Astrocyte (in vitro differentiated cells and primary cell): ENCODE data around the gene MTUS2. TPM values are rescaled to one million over a fixed set of nuclear protein-coding genes. Genes with fewer than 3 reads are reported as not detected.

Experiments
- DNase-seq: peaks from one replicate; pipeline ENCODE4 v3.0.0-alpha.2; 2010; ENCODE audit warnings: low read depth
- FAIRE-seq: peaks from 2 replicates; lab custom pipeline; 2011; peaks lifted over from hg19 to GRCh38; lab: Jason Lieb, UNC
- H2AFZ ChIP-seq: 2 replicates; pipeline ENCODE4 v1.6.0; 2012; ENCODE audit warnings: low read depth, low read length, inconsistent platforms
- H3K27ac ChIP-seq: 2 replicates; pipeline ENCODE4 v1.5.1; 2011; ENCODE audit warnings: low read depth, low read length, inconsistent platforms
- H3K27me3 ChIP-seq: 2 replicates; pipeline ENCODE4 v1.6.0; 2011; ENCODE audit warnings: low read length, inconsistent platforms; ENCODE audit not compliant: insufficient read depth
- H3K36me3 ChIP-seq: 2 replicates; pipeline ENCODE4 v1.5.1; 2011; ENCODE audit warnings: low read length, inconsistent platforms; ENCODE audit not compliant: insufficient read depth
- H3K4me1 ChIP-seq: 2 replicates; pipeline ENCODE4 v1.5.1; 2011; ENCODE audit warnings: low read length, inconsistent platforms; ENCODE audit not compliant: insufficient read depth
- H3K4me2 ChIP-seq: 2 replicates; pipeline ENCODE4 v1.6.0; 2012; ENCODE audit warnings: low read length, inconsistent platforms
- H3K4me3 ChIP-seq: 2 replicates; pipeline ENCODE4 v1.5.1; 2011; ENCODE audit warnings: low read depth, mild to moderate bottlenecking, low read length, inconsistent platforms; ENCODE audit not compliant: insufficient read depth
- H3K79me2 ChIP-seq: 2 replicates; pipeline ENCODE4 v1.6.0; 2012; ENCODE audit warnings: mild to moderate bottlenecking, low read length, inconsistent platforms; ENCODE audit not compliant: insufficient read depth
- H3K9ac ChIP-seq: 2 replicates; pipeline ENCODE4 v1.6.0; 2012; ENCODE audit warnings: mild to moderate bottlenecking, low read length, inconsistent platforms
- H3K9me3 ChIP-seq: 2 replicates; pipeline ENCODE4 v1.5.1; 2012; ENCODE audit warnings: low read depth, mild to moderate bottlenecking, low read length, inconsistent platforms; ENCODE audit not compliant: insufficient read depth
- H4K20me1 ChIP-seq: 2 replicates; pipeline ENCODE4 v1.6.0; 2012; ENCODE audit warnings: low read length, inconsistent platforms; ENCODE audit not compliant: insufficient read depth
- H3K27ac Mint-ChIP-seq: one replicate; pipeline ENCODE4 v1.8.0; 2021; ENCODE audit warnings: mild to moderate bottlenecking, mixed read lengths; ENCODE audit not compliant: unreplicated experiment
- H3K27me3 Mint-ChIP-seq: one replicate; pipeline ENCODE4 v1.8.0; 2021; ENCODE audit warnings: low read depth, mixed read lengths; ENCODE audit not compliant: unreplicated experiment
- H3K36me3 Mint-ChIP-seq: one replicate; pipeline ENCODE4 v1.8.0; 2021; ENCODE audit warnings: low read depth, mixed read lengths; ENCODE audit not compliant: unreplicated experiment
- H3K4me1 Mint-ChIP-seq: one replicate; pipeline ENCODE4 v1.8.0; 2021; ENCODE audit warnings: low read depth, mixed read lengths; ENCODE audit not compliant: unreplicated experiment
- H3K4me3 Mint-ChIP-seq: one replicate; pipeline ENCODE4 v1.8.0; 2021; ENCODE audit warnings: mild to moderate bottlenecking, moderate library complexity, mixed read lengths; ENCODE audit not compliant: unreplicated experiment
- H3K9me3 Mint-ChIP-seq: one replicate; pipeline ENCODE4 v1.8.0; 2021; ENCODE audit warnings: mild to moderate bottlenecking, mixed read lengths; ENCODE audit not compliant: unreplicated experiment
- EZH2 ChIP-seq: IDR thresholded peaks from 2 replicates; pipeline ENCODE4 v1.6.1; 2012; ENCODE audit warnings: mild to moderate bottlenecking, low read length, inconsistent platforms; ENCODE audit not compliant: insufficient read depth
- total RNA-seq: library from RNA; stranded (reverse); gene quantifications from 2 replicates; pipeline ENCODE4 v1.2.1, GENCODE V29; 2021
- TF ChIP-seq, protein P1 (sequence below): IDR thresholded peaks from 2 replicates; pipeline ENCODE4 v1.5.1; 2011; ENCODE audit warnings: low read depth, mild to moderate bottlenecking, inconsistent platforms, low read length, moderate library complexity; ENCODE audit not compliant: insufficient read depth

MTUS2 gene
- total RNA-seq, 1 donor from 2014 or later: 0.50 TPM

DNA sequence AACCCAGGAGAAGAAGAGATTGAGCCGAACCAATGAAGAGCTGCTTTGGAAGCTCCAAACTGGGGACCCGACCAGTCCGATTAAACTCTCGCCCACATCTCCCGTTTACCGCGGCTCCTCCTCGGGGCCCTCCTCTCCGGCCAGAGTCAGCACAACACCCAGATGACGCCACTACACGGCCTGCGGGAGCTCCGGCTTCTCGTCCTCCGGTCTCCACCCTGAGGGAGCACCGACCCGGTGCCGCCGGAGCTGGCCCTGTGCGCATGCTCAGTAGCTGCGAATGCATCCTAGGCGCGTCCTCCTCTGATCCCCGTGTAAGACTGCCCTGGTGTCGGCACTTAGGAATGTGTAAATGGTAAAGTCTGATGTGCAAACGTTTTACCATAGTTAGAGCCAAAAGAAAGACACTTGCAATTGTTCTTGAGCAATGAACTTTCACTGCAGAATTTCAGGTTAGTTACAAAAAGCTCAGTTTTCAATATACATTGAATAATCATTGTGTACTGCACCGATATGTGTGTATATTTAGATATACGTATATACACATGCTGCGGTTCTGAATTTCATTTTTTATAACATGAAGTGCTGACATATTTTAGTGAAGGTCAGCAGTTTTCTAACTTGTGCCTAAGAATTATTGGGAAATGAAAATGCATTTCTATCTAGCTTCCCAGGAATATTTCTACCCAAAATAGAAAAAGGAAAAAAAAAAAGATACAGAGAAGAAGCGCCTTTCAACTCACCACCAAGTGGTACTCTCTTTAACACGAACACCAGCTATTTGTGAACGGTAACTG lies 683.1 kb downstream of the MTUS2 start:
- Histone ChIP-seq H3K9ac (no peak overlapping the region), H3K9me3 (no peaks in the 10 kb centered on the region), H3K4me1 (peaks cover under 1% of the 10 kb centered on the region), H3K79me2 (no peaks in the 10 kb centered on the region), H3K27me3 (no peaks in the 10 kb centered on the region), H3K4me2 (peak overlapping the region; percentile 78), H2AFZ (no peak overlapping the region), H4K20me1 (peaks cover 11% of the 10 kb centered on the region), H3K27ac (no peak overlapping the region), H3K4me3 (peak overlapping the region; percentile 6), H3K36me3 (no peaks in the 10 kb centered on the region)
- no peak for TF ChIP-seq EZH2
- TF ChIP-seq, protein P1, sequence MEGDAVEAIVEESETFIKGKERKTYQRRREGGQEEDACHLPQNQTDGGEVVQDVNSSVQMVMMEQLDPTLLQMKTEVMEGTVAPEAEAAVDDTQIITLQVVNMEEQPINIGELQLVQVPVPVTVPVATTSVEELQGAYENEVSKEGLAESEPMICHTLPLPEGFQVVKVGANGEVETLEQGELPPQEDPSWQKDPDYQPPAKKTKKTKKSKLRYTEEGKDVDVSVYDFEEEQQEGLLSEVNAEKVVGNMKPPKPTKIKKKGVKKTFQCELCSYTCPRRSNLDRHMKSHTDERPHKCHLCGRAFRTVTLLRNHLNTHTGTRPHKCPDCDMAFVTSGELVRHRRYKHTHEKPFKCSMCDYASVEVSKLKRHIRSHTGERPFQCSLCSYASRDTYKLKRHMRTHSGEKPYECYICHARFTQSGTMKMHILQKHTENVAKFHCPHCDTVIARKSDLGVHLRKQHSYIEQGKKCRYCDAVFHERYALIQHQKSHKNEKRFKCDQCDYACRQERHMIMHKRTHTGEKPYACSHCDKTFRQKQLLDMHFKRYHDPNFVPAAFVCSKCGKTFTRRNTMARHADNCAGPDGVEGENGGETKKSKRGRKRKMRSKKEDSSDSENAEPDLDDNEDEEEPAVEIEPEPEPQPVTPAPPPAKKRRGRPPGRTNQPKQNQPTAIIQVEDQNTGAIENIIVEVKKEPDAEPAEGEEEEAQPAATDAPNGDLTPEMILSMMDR: no peak
- Mint-ChIP-seq H3K36me3 (peaks cover 2% of the 10 kb centered on the region), H3K27me3 (peaks cover 5% of the 10 kb centered on the region), H3K27ac (no peak overlapping the region), H3K4me1 (peaks cover 5% of the 10 kb centered on the region), H3K9me3 (no peaks in the 10 kb centered on the region), H3K4me3 (no peak overlapping the region)
- no peak for DNase-seq
- no peak for FAIRE-seq

DNA sequence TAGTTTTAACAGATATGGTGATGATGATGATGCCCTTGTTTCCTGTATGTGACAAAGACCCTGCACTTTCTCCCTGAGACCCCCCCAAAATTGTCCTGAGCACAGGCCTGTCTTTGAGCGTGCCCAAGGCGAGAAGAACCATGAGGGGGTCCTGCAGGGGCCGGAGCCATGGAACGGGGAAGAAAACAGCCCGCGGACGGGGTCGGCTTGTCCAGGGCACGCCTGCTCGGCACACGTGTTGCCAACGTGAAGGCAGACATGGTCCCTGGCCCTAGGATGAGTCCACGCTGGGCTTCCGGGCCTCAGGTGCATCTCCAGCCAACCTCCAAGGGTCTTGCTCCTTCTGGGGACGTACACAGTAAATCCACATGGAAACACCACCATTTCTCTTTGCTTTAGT lies 684.6 kb downstream of the MTUS2 start:
- DNase-seq (no peak), FAIRE-seq (no peak)
- Histone ChIP-seq H2AFZ (no peak overlapping the region), H3K79me2 (no peaks in the 10 kb centered on the region), H3K4me2 (no peak overlapping the region), H3K9me3 (no peaks in the 10 kb centered on the region), H3K4me1 (peaks cover 14% of the 10 kb centered on the region), H3K36me3 (no peaks in the 10 kb centered on the region), H3K27me3 (no peaks in the 10 kb centered on the region), H3K27ac (no peak overlapping the region), H4K20me1 (peaks cover 18% of the 10 kb centered on the region), H3K9ac (no peak overlapping the region), H3K4me3 (no peak overlapping the region)
- Mint-ChIP-seq H3K36me3 (peaks cover 8% of the 10 kb centered on the region), H3K27me3 (peaks cover 5% of the 10 kb centered on the region), H3K4me1 (peaks cover 14% of the 10 kb centered on the region), H3K9me3 (no peaks in the 10 kb centered on the region), H3K4me3 (no peak overlapping the region), H3K27ac (no peak overlapping the region)
- TF ChIP-seq, protein P1: no peak
- no peak for TF ChIP-seq EZH2

DNA sequence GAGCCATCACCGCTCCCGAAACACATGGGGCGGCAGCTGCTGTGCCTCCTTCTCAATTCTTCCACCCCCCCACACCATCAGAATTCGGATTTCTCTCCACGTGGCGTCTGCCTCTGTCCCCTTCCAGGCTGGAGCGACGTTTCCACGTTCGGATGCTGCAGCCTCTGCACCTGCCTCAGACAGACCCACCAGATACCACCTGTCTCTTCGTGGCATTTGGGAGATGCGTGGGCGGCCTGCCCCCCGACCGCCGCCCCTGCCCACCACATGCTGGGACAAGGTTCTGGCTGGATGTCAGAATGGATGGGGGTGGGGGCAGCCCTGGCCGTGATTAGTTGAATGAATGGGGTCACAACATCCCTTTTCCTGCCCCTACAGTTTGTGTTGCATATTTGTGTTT lies 685.4 kb downstream of the MTUS2 start:
- Mint-ChIP-seq H3K4me1 (peaks cover 13% of the 10 kb centered on the region), H3K9me3 (no peaks in the 10 kb centered on the region), H3K4me3 (no peak overlapping the region), H3K36me3 (peaks cover 11% of the 10 kb centered on the region), H3K27me3 (peaks cover 4% of the 10 kb centered on the region), H3K27ac (no peak overlapping the region)
- no peak overlapping the region for H3K4me2 ChIP-seq
- no peaks in the 10 kb centered on the region for H3K9me3 ChIP-seq
- TF ChIP-seq, protein P1: no peak
- TF ChIP-seq EZH2: no peak
- no peak for DNase-seq
- peaks cover 18% of the 10 kb centered on the region for H4K20me1 ChIP-seq
- no peaks in the 10 kb centered on the region for H3K27me3 ChIP-seq
- H3K79me2 ChIP-seq: no peaks in the 10 kb centered on the region
- no peak overlapping the region for H3K4me3 ChIP-seq
- no peak for FAIRE-seq
- no peak overlapping the region for H3K27ac ChIP-seq
- no peaks in the 10 kb centered on the region for H3K36me3 ChIP-seq
- H3K4me1 ChIP-seq: peaks cover 22% of the 10 kb centered on the region
- no peak overlapping the region for H2AFZ ChIP-seq
- H3K9ac ChIP-seq: no peak overlapping the region
